GM21367 (cell line): ENCODE measurements around the gene PLCL2.
A peak's percentile ranks its signal among the peaks of the same experiment; 100 is the strongest.

Source experiments
- ATAC-seq: cut with Tn5 transposase; IDR thresholded peaks from one replicate; pipeline ENCODE4 v1.9.1; 2021; ENCODE audit not compliant: unreplicated experiment

PLCL2 gene

GRCh38 chr3:16865335-16865734, 19.4 kb upstream of the PLCL2 start:
- ATAC-seq: no peak

- ATAC-seq: no peak
Observed at GRCh38 chr3:16866571-16866970, 18.2 kb upstream of the PLCL2 start.

GRCh38 chr3:16868513-16868912, 16.2 kb upstream of the PLCL2 start:
- ATAC-seq: no peak

- ATAC-seq: no peak
Observed at GRCh38 chr3:16869261-16870005, 15.3 kb upstream of the PLCL2 start.

GRCh38 chr3:16871915-16872842, 12.6 kb upstream of the PLCL2 start:
- no peak for ATAC-seq

- no peak for ATAC-seq
Observed at GRCh38 chr3:16873872-16874271, 10.9 kb upstream of the PLCL2 start.

GRCh38 chr3:16875876-16876550, 8.7 kb upstream of the PLCL2 start:
- no peak for ATAC-seq

GRCh38 chr3:16877505-16877904, 7.2 kb upstream of the PLCL2 start:
- no peak for ATAC-seq

- no peak for ATAC-seq
Observed at GRCh38 chr3:16877911-16878310, 6.8 kb upstream of the PLCL2 start.

- ATAC-seq: no peak
Observed at GRCh38 chr3:16881896-16882630, 2.7 kb upstream of the PLCL2 start.

- ATAC-seq: no peak
Observed at GRCh38 chr3:16883057-16883722, 1.6 kb upstream of the PLCL2 start.

GRCh38 chr3:16883723-16884083, 1.1 kb upstream of the PLCL2 start:
- no peak for ATAC-seq

- ATAC-seq: peak; percentile 37
Observed at GRCh38 chr3:16884084-16884747, 539 bp upstream of the PLCL2 start.

GRCh38 chr3:16885593-16886302, 993 bp downstream of the PLCL2 start:
- ATAC-seq: peak; percentile 22

- no peak for ATAC-seq
Observed at GRCh38 chr3:16886303-16886683, 1.5 kb downstream of the PLCL2 start.

GRCh38 chr3:16887130-16887529, 2.4 kb downstream of the PLCL2 start:
- ATAC-seq: no peak

- ATAC-seq: no peak
Observed at GRCh38 chr3:16888356-16888755, 3.6 kb downstream of the PLCL2 start.

- ATAC-seq: peak; percentile 46
Observed at GRCh38 chr3:16888785-16889607, 4.2 kb downstream of the PLCL2 start.
